B cell (primary cell): Measurements from ENCODE around the gene TCEA3.

Experiments used
- CTCF ChIP-seq: fragments of 200-600 bp; IDR thresholded peaks from one replicate; pipeline ENCODE4 v1.8.0; 2022; ENCODE audit warnings: antibody characterized with exemption, mild to moderate bottlenecking
- EZH2 ChIP-seq: IDR thresholded peaks from 2 replicates; pipeline ENCODE4 v1.6.1; 2012; ENCODE audit warnings: borderline replicate concordance, low read depth, mild to moderate bottlenecking, moderate library complexity, low read length; ENCODE audit not compliant: insufficient read depth, poor library complexity, severe bottlenecking

GRCh38 chr1:23358310-23358875 is 66.2 kb downstream of the TCEA3 start:
- TF ChIP-seq EZH2 (no peak), CTCF (no peak)
